Activated CD4-positive, alpha-beta memory T cell treated with anti-CD3 and anti-CD28 coated beads for 36 hours (primary cell): ENCODE data around the gene TKT. TPM values are rescaled to one million over a fixed set of nuclear protein-coding genes. Genes with fewer than 3 reads are reported as not detected.

ENCODE experiments used
- CTCF ChIA-PET: fragments of 350-600 bp; sonication (Branson Sonifier 250); formaldehyde crosslinking; loops from one replicate; lab custom pipeline; 2021; ENCODE audit warnings: antibody characterized with exemption, inconsistent platforms; lab: Charles Lee
- POLR2A ChIA-PET: fragments of 350-600 bp; sonication (Branson Sonifier 250); formaldehyde crosslinking; loops from one replicate; lab custom pipeline; 2021; ENCODE audit warnings: antibody characterized with exemption; lab: Charles Lee
- DNase-seq: peaks from one replicate; pipeline ENCODE4 v3.0.0-alpha.2; 2020
- H3K27ac Mint-ChIP-seq: one replicate; pipeline ENCODE4 v1.8.0; 2021; ENCODE audit warnings: mixed read lengths
- H3K27me3 Mint-ChIP-seq: one replicate; pipeline ENCODE4 v1.8.0; 2021; ENCODE audit warnings: mixed read lengths
- H3K36me3 Mint-ChIP-seq: one replicate; pipeline ENCODE4 v1.8.0; 2021; ENCODE audit warnings: mixed read lengths
- H3K4me1 Mint-ChIP-seq: one replicate; pipeline ENCODE4 v1.8.0; 2021; ENCODE audit warnings: low read depth, mixed read lengths
- H3K4me3 Mint-ChIP-seq: one replicate; pipeline ENCODE4 v1.8.0; 2021; ENCODE audit warnings: mild to moderate bottlenecking, mixed read lengths
- H3K9me3 Mint-ChIP-seq: one replicate; pipeline ENCODE4 v1.8.0; 2021; ENCODE audit warnings: mixed read lengths
- intact Hi-C: fragments of 100-400 bp; cut with micrococcal nuclease; formaldehyde crosslinking; loops from one replicate; pipeline ENCODE4 v1.15.1; 2023
- total RNA-seq, 2 experiments: library from RNA; stranded (reverse); gene quantifications; one replicate each; pipeline ENCODE4 v1.2.3, GENCODE V29; 2021

TKT gene
- total RNA-seq, 2 experiments from 2014 or later: 252 to 254 TPM

DNA sequence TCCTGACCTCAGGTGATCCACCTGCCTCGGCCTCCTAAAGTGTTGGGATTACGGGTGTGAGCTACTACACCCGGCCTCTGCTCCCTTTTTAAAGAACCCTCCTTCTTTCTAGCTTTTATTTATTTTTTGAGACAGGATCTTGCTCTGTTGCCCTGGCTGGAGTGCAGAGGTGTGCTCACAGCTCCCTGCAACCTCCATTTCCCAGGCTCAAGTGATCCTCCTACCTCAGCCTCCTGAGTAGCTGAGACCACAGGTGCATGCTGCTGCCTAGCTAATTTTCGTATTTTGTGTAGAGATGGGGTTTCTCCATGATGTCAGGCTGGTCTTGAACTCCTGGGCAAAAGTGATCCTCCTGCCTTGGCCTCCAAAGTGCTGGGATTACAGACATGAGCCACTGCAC, 34.5 kb downstream of the TKT start:
- Mint-ChIP-seq H3K27me3 (no peaks in the 10 kb centered on the region), H3K4me1 (no peaks in the 10 kb centered on the region), H3K9me3 (no peaks in the 10 kb centered on the region), H3K27ac (no peak overlapping the region), H3K36me3 (peaks cover 16% of the 10 kb centered on the region), H3K4me3 (no peak overlapping the region)
- intact Hi-C loops: loop anchor here (5.0 to 10.0 kb wide), 3 partner anchors 66 to 291 kb away; no protein-coding TSS in a partner anchor
- ChIA-PET CTCF (interaction anchor here (0.6 to 1.7 kb wide), 5 partner anchors 10 to 87 kb away, joined by 3 to 13 read pairs (median 3); no protein-coding TSS in a partner anchor), POLR2A (no interaction called here)
- DNase-seq: no peak

DNA sequence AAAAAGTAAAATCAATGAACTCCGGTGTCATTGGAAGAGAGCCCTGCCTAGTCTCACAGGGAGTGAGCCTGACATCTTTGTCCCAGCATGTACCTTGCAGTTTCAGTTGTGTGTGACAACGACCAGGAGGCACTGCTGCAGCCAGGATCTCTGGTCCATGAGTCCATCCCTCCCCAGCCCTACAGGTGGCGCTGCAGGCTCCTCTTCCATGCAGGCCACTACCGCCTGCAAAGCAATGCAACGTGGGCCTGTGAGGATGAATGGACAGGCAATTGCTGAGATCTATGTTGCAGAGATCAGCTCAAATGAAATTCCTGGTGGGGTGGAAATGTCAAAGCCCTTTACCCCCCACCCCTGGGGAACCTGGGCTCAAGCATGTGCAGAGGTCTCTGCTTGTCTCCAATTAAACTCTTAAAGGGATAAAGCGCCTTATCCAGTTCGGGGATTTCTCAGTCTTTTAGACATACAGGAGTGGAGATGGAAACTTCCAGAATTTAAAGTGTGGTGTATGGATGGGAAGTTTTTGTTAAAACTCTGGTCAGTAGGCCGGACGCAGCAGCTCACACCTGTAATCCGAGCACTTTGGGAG, 35.8 kb downstream of the TKT start:
- no peak overlapping the region for H3K27ac Mint-ChIP-seq
- intact Hi-C loops: loop anchor here (5.0 to 10.0 kb wide), 3 partner anchors 67 to 292 kb away; no protein-coding TSS in a partner anchor
- peak; percentile 91 for DNase-seq
- POLR2A ChIA-PET: no interaction called here
- H3K9me3 Mint-ChIP-seq: no peaks in the 10 kb centered on the region
- H3K36me3 Mint-ChIP-seq: peaks cover 6% of the 10 kb centered on the region
- CTCF ChIA-PET: interaction anchor here (0.6 to 1.7 kb wide), 14 partner anchors 9 to 127 kb away, joined by 3 to 13 read pairs (median 4); partner anchors contain the start of gene DCP1A
- no peak overlapping the region for H3K4me3 Mint-ChIP-seq
- no peaks in the 10 kb centered on the region for H3K27me3 Mint-ChIP-seq
- no peaks in the 10 kb centered on the region for H3K4me1 Mint-ChIP-seq

DNA sequence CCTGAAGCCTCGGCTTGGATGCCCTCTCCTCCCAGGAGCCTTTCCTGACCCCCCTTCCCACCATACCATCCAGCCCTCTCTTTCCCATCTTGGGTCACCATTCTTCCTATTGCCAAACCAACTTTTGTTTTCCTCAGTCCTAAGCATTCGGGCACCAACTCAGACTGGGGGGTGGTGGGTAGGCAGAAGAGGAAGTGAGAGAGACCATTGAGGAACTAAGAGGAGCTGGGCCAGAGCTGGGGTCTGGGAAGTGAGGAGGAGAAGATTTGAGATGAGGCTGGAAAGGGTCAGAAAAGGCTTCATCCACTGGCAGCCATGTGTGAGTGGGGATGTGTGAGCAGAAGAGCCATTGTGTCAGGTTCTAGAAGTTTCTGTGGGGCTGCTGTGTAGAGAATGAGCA, 37.7 kb downstream of the TKT start:
- Mint-ChIP-seq H3K4me3 (no peak overlapping the region), H3K9me3 (no peaks in the 10 kb centered on the region), H3K4me1 (no peaks in the 10 kb centered on the region), H3K27ac (no peak overlapping the region), H3K27me3 (no peaks in the 10 kb centered on the region), H3K36me3 (peaks cover 2% of the 10 kb centered on the region)
- ChIA-PET POLR2A (no interaction called here), CTCF (interaction anchor here (1.0 to 1.2 kb wide), 2 partner anchors 22 to 122 kb away, joined by 3 to 5 read pairs; no protein-coding TSS in a partner anchor)
- no peak for DNase-seq
- intact Hi-C loops: no loop called here

DNA sequence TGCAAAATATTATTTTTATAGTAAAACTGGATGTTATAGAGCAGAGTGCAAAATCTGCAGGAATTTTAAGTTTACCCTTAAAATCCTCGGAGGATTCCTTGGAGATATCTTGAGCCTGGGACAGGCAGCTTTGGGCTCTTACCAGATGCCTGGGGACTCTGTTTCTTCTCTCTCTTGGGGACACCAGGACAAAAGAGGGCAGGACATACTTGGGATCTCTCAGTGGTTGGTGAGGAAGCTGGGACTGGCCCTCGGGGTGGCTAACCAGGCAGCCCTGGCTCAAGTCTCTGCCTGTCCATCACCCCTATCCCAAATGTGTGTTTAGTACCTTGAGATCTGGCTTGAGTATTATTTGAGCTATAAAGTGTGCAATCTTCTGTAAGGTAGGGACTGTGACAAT, 38.6 kb downstream of the TKT start:
- no peak for DNase-seq
- Mint-ChIP-seq H3K36me3 (no peaks in the 10 kb centered on the region), H3K4me1 (no peaks in the 10 kb centered on the region), H3K4me3 (no peak overlapping the region), H3K9me3 (no peaks in the 10 kb centered on the region), H3K27ac (no peak overlapping the region), H3K27me3 (peaks cover 2% of the 10 kb centered on the region)
- intact Hi-C loops: no loop called here
- ChIA-PET POLR2A (interaction anchor here (0.7 kb wide), 1 partner anchor 37 kb away, joined by 3 read pairs; no protein-coding TSS in a partner anchor), CTCF (no interaction called here)

DNA sequence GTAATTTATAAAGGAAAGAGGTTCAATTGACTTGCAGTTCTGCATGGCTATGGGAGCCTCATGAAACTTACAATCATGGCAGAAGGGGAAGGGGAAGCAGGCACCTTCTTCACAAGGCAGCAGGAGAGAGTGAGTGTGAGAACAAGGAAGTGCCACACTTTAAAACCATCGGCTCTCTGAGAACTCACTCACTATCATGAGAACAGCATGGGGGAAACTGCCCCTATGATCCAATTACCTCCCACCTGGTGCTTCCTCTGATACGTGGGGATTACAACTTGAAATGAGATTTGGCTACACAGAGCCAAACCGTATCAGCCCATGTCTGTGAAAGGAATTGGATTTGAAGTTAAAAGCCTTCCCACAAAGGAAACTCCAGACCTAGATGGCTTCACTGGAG, 39.1 kb downstream of the TKT start:
- intact Hi-C loops: no loop called here
- H3K4me1 Mint-ChIP-seq: no peaks in the 10 kb centered on the region

DNA sequence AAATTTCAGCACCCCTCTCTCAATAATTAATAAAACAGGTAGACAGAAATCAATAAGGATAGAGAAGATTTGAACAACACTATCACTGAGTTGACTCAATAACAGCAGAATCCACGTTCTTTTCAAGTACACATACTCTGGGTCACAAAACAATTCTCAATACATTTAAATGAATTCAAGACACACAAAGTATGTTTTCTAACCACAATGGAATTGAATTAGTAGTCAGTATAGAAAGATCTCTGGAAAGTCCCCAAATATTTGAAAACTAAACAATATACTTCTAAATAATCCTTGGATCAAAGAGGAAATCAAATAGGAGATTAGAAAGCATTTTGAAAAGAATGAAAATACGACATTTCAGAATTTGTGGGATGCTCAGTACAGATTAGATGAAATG, 40.0 kb downstream of the TKT start:
- ChIA-PET CTCF (interaction anchor here (0.9 to 1.6 kb wide), 2 partner anchors 11 to 16 kb away, joined by 3 read pairs; no protein-coding TSS in a partner anchor), POLR2A (no interaction called here)
- DNase-seq: no peak
- H3K4me1 Mint-ChIP-seq: peaks cover 3% of the 10 kb centered on the region
- H3K4me3 Mint-ChIP-seq: no peak overlapping the region
- no peaks in the 10 kb centered on the region for H3K36me3 Mint-ChIP-seq
- no peaks in the 10 kb centered on the region for H3K9me3 Mint-ChIP-seq
- no peak overlapping the region for H3K27ac Mint-ChIP-seq
- intact Hi-C loops: no loop called here
- peaks cover 2% of the 10 kb centered on the region for H3K27me3 Mint-ChIP-seq

More for the DNA sequence above, 39.1 kb downstream of the TKT start:
- Mint-ChIP-seq H3K27me3 (peaks cover 2% of the 10 kb centered on the region), H3K36me3 (no peaks in the 10 kb centered on the region), H3K9me3 (no peaks in the 10 kb centered on the region), H3K27ac (no peak overlapping the region), H3K4me3 (no peak overlapping the region)
- DNase-seq: no peak
- POLR2A ChIA-PET: interaction anchor here (0.7 kb wide), 1 partner anchor 36 kb away, joined by 3 read pairs; no protein-coding TSS in a partner anchor
- CTCF ChIA-PET: interaction anchor here (0.9 kb wide), 1 partner anchor 10 kb away, joined by 3 read pairs; no protein-coding TSS in a partner anchor

DNA sequence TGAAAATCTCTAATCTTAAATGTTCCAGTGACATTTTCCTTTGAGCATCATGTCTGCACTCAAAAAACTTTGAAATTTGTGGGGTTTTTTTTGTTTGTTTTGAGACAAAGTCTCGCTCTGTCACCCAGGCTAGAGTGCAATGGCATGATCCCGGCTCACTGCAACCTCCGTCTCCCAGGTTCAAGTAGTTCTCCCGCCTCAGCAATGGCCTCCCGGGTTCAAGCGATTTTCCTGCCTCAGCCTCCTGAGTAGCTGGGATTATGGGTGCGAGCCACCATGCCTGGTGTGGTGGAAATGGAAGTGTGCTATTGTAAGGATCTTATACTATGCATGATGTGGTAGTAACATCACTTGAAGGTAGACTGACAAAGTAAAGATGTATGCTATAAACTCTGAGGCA, 42.5 kb downstream of the TKT start:
- POLR2A ChIA-PET: no interaction called here
- CTCF ChIA-PET: no interaction called here
- H3K36me3 Mint-ChIP-seq: no peaks in the 10 kb centered on the region
- no peak for DNase-seq
- no peak overlapping the region for H3K27ac Mint-ChIP-seq
- peaks cover 2% of the 10 kb centered on the region for H3K27me3 Mint-ChIP-seq
- H3K9me3 Mint-ChIP-seq: peaks cover 9% of the 10 kb centered on the region
- intact Hi-C loops: no loop called here
- no peak overlapping the region for H3K4me3 Mint-ChIP-seq
- H3K4me1 Mint-ChIP-seq: peaks cover 3% of the 10 kb centered on the region

DNA sequence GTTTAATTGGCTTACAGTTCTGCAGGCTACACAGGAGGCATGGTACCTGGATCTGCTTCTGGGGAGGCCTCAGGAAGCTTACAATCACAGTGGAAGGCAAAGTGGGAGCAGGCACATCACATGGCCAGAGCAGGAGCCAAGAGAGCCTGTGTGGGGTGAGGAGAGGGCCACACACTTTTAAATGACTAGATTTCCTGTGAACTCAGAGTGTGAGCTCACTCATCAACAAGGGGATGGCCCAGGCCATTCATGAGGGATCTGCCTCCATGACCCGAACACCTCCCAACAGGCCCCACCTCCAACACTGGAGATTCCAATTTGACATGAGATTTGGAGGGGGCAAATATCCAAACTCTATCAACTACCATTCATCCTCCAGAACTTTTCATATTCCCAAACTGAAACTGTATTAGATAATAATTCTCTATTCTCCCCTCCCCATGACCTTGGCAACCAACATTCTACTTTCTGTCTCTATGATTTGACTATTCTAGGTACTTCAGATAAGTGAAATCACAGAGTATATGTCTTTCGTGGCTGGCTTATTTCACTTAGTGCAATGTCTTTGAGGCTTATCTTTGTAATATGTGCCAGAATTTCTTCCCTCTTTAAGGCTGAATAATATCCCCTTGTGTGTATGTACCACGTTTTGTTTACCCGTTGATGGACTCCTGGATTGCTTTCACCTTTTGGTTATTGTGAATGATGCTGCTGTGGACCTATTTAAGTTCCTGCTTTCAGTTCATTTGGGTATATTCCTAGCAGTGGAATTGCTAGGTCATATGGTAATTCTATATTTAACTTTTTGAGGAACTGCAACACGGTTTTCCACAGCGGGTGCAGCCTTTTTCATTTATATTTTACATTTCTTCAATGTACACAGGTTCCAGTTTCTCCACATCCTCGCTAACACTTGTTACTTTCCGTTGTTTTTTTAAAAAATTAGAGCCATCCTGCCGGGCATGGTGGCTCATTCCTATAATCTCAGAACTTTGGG, 43.8 kb downstream of the TKT start:
- peak; percentile 21 for DNase-seq
- Mint-ChIP-seq H3K27ac (no peak overlapping the region), H3K9me3 (peaks cover 17% of the 10 kb centered on the region), H3K27me3 (peaks cover 2% of the 10 kb centered on the region), H3K36me3 (no peaks in the 10 kb centered on the region), H3K4me3 (no peak overlapping the region), H3K4me1 (peaks cover 3% of the 10 kb centered on the region)
- ChIA-PET CTCF (interaction anchor here (1.3 to 1.5 kb wide), 2 partner anchors 8 to 77 kb away, joined by 3 to 7 read pairs; no protein-coding TSS in a partner anchor), POLR2A (no interaction called here)
- intact Hi-C loops: no loop called here

DNA sequence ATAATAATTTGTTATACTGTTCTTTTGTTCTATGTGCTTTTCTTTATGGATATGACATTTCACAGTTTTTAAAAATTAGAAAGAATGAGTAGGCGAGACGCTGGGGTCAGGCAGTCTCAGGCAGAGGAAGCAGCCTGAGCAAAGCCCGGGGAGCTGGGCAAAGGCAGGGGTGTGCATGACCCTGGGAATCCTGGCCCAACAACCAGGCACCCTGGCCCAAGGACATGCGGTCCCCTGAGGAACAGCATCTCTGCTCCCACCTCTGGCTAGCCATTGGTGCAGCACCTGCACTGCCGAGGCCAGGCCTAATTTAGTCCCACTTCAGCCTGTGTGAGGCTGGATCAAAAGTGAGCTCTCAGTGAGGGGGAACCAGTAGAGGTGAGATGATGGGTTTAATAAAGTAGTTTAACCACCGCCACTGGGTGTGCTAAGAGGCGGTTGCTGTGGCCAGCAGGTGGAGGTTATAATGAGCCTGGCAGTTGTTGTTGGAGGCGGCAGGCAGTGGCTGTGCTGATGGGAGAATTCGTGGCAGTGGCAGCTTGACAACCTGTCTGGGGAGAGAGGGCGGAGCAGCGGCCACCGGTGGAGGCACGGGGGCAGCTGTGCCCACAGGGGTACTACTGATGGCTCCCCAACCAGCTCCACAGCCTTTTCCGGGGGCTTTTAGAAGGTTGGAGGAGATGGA, 53.3 kb downstream of the TKT start:
- Mint-ChIP-seq H3K36me3 (no peaks in the 10 kb centered on the region), H3K4me3 (no peak overlapping the region), H3K9me3 (peaks cover 4% of the 10 kb centered on the region), H3K27ac (no peak overlapping the region), H3K4me1 (no peaks in the 10 kb centered on the region), H3K27me3 (no peaks in the 10 kb centered on the region)
- no peak for DNase-seq
- ChIA-PET POLR2A (no interaction called here), CTCF (interaction anchor here (1.0 kb wide), 1 partner anchor 88 kb away, joined by 3 read pairs; no protein-coding TSS in a partner anchor)
- intact Hi-C loops: no loop called here

DNA sequence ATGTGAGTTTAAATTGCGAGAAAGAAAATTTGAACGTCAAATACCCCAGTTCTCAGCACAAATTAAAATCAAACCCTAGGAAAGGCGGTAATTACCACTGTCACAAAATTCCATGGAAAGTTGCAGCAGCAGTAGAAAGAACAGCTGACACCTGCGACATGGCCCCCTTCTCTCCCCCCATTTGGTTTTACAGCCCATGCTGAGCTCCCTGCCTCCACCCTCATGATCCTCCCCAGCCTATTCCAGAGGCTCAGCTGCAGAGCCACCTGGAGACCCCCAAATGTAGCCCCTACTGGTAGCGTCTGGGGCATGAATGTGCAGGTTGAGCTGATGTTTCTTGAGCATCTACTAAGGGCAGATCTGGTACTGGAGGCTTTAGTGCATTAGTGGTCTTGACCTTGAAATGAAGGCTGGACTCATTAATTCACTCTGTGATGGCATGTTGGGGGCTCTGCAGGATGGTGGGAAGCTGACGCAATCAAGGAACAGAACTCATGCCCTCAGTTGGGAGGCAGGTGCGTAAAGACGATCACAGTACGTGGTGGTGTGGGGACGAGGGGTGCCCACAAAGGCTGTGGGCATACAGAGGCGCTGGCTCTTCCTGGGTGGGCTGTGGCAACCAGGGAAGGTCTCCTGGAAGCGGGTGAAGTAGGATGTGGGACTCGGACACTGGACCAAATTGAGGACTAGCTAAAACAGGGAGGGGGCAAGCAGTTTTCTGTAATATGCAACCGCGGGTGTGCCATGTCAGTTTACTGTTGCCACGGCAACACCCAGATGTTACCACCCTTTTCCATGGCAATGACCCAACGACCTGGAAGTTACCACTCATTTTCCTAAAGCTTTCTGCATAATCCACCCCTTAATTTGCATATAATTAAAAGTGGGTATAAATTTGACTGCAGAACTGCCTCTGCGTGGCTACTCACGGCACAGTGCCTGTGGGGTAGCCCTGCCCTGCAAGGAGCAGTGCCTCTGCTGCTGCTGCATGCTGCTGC, 55.0 kb downstream of the TKT start:
- H3K27me3 Mint-ChIP-seq: no peaks in the 10 kb centered on the region
- intact Hi-C loops: no loop called here
- ChIA-PET POLR2A (interaction anchor here (1.6 kb wide), 1 partner anchor 86 kb away, joined by 6 read pairs; no protein-coding TSS in a partner anchor), CTCF (interaction anchor here (1.2 kb wide), 1 partner anchor 91 kb away, joined by 4 read pairs; no protein-coding TSS in a partner anchor)
- DNase-seq: no peak
- H3K36me3 Mint-ChIP-seq: no peaks in the 10 kb centered on the region
- H3K4me3 Mint-ChIP-seq: no peak overlapping the region
- H3K4me1 Mint-ChIP-seq: peaks cover 7% of the 10 kb centered on the region
- H3K27ac Mint-ChIP-seq: no peak overlapping the region
- no peaks in the 10 kb centered on the region for H3K9me3 Mint-ChIP-seq
